ENCODE results near the gene BSPRY.
"Not testable (repeated sequence)": the region's sequence is repeated elsewhere in the genome, so short reads cannot be mapped to it uniquely, and the experiment has no call there.

BSPRY gene

DNA sequence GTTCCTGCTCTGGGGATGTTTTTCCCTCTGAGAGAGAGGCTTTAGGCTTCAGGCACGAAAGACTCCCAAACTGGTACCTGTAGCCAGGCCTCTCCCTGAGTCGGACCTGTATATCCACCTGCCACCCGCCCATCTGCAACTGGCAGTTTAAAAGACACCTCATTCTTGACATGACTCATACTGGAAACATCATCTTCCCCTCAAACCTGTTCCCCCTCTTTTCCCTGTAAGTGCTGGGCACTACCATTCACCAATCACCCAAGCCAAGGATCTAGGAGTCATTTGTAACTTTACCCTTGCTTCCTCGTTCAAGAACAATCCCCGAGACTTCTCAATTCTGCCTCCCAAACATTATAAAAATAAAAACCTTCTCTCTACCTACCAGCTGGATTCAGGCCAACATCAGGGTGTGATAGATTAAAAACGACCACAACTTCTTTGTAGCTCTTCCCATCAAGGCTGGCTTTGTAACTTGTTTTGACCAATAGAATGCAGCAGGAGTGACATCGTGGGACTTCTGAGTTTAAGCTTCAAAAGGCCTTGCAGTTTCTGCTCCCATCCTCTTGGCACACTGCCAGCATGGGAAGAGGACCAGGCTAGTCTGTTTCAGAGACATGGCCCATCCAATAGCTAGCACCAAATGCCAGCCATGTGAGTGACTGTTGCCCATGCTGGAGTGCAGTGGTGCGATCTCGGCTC lies 7.5 kb upstream of the BSPRY start:
- DNase-seq (ENCODE audit: low read depth in 2 of 2): no peak

DNA sequence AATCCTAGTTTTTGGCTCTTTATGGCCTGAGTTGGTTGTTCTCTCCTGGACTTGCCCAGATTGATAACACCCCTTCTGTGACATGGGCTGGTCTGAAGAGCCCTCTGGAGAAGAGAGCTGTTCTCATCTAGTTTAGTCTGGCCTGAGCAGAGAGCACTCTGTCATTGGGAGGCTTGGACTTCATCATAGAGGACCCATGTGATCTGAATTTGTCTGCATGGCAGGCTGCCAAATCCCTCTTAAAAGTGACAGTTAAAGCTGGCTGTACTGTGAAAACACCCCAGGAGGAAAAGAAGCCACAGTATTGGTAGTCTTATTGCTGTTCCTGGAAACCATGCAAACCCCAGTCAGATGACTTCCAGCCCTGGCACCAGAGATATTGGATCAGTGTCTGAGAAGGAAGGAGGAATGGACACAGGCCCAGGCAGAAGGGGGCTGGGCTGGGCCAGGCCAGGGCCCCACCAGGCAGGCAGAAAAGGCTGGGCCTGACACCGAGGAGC lies 5.6 kb upstream of the BSPRY start:
- DNase-seq (ENCODE audit: low read depth in 2 of 2): no peak

DNA sequence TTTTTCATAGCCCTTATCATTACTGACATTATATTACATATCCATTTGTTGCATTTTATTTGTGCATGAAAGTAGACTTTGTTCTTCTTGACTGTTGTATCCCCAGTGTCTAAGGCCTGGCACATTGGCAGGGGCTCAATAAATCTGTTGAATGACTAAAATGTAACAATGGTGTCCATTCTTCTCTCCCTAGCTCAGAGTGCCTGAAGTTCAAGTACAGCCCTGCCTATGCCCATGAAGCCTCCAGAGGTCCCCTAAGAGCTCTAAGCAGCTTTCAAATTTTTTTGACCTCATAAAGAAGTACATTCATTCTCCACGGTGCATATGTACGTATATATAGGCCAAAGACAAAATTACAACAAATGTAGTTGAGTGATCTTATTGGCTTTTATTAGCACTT lies 4.2 kb upstream of the BSPRY start:
- no peak for DNase-seq (ENCODE audit: low read depth in 2 of 2)

DNA sequence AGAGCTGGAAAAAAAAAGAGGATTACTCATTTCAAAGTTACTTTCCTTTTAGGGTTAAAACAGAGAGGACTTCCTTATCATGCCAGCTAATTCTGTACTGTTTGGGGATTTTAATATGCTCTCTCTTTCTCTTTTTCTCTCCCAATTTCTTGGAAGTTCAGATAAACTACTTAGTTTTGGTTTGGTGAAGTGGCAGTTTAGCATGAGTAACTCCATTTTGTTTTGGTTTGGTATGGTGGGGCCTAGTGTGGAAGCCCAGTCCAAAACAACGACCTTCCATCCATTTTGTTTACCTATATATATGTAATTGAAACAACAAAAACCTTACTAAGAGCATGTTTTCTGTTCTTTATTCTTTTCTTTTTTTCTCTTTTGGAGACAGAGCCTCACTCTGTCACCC lies 3.7 kb upstream of the BSPRY start:
- no peak for DNase-seq (ENCODE audit: low read depth in 2 of 2)

DNA sequence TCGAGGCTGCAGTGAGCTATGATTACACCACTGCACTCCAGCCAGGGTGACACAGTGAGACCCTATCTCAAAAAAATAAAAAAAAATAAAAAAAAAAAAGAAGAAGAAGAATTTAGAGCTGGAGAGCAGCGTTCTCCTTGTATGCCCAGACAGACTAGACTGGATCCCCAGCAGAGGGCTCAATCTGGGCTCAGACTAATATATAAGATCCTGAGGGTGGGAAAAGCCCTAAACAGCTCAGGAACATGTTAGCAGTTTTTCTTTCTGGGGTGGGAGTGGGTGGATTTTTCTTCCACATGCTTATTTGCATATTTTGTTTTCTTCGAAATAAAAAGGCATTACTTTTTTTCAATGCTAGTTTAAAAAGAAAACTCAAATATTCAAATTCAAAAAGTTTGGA lies 904 bp upstream of the BSPRY start:
- no peak for DNase-seq (ENCODE audit: low read depth in 2 of 2)

DNA sequence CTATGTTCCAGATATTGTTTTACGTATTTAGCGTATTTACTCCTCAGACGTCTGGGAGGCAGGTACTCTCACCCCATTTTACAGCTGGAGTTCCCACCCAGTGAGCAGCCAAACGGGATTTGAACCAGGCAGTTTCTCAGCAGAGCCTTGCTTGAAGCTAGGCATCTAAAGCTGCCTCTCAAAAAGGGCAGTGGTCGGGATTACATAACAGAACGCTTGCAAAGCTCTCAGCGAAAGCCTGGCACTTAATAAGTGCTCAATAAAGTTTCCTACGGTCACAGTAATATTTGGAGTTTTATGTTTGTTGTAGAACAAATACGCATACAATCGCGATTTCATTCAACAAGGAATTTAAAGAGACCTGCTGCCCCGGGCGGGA lies 286 bp upstream of the BSPRY start:
- no peak for DNase-seq (ENCODE audit: low read depth in 2 of 2)

DNA sequence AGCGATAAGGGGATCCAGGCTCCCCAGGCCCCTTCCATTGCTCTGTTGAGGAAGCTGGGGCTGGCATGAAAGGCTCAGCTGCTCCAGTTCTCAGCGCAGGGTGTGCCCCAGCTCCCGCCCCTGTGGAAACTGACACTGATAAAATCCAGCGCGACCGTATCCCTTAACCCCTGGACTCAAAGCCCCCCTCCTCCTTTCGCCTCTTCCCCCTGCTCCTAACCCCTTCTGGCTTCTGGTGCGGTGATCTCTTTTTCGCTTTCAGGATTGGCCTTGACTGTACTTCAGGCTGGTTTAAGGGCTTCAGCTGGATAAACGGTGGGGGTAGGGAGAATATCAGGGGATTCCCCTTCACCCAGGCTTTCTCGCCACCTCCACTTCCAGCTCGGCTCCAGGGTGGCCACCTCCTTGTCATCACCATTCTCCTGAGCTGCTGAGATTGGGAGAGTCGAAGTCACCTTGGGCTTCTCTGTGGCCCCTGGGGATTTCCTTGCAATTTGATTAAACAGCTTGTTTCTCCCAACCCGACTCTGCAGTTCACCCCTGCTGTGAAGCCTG lies 843 bp downstream of the BSPRY start:
- no peak for DNase-seq (ENCODE audit: low read depth in 2 of 2)

DNA sequence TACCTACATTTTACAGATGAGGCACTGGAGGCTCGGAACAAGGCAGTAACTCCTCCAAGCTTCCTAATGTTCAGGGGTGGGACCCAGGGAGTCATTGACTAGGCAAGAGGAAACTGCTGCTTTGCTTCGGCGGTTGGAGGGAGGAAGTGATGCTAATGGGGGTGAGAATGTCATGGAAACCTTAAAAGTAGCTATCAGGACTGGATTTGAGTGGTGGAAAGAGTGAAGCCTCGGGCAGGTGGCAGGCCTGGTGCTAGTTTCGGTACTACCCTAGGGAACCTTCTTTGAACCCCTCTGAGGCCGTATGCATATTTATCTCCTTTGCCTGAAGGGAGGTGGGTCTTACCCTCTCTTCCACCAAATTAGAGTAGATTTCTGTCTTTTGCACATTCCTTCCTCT lies 1.6 kb downstream of the BSPRY start:
- DNase-seq (ENCODE audit: low read depth in 2 of 2): peak in 1 of 2 donors; percentile 12

DNA sequence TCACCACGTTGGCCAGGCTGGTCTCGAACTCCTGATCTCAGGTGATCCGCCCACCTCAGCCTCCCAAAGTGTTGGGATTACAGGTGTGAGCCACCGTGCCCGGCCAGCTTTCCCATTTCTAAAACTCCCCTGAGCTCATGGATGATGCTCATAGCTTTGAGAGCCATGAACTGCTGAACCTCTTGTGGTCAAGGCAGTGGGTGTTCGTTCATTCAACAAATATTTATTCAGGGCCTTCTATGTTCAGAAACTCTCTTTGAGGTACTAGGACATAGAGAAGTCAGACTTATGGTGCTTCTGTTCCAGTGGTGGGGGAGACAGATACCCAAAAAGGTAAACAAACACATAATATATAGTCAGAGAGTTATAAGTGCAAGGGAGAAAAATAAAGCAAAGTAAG lies 2.7 kb downstream of the BSPRY start:
- DNase-seq (ENCODE audit: low read depth in 2 of 2): no peak

DNA sequence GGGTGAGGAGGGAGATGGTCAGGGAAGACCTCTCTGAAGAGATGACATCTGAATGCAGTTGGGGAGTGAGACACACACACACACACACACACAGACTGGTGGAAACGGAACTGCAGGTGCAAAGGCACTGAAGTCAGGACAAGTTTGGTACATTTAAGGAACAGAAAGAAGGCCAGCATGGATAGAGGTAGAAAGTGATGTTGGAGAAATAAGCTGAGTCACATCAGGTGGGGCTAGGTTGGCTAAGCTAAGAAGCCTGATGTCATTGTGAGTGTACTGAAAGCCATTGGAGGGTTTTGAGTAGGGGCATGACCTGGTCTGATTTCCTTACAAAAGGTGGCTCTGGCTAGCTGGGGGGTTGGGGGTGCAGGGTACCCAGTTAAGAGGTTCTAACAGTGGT lies 3.1 kb downstream of the BSPRY start:
- DNase-seq (ENCODE audit: low read depth in 2 of 2): no peak

DNA sequence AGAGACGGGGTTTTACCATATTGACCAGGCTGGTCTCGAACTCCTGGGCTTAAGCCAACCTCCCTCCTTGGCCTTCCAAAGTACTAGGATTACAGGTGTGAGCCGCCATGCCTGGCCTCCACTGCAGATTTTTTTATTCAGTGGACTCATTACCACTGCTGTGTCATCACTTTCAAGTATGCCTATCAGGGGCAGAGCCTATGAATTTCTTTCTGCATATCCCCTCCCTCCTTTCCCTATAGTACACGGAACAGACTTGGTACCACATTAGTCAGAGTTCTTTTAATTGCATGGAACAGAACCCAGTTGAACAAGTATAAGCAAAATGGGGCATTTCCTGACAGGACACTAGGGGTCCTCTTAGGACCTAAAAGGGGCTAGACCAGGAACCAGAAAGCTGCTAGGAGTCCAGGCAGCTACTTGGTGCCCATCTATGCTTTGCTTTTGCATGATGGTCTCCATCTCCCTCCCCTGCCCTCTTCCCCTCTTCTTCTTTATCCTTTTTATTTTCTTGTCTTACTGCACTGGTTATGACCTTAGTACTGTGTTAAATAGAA lies 5.8 kb downstream of the BSPRY start:
- DNase-seq (ENCODE audit: low read depth in 2 of 2): no peak

DNA sequence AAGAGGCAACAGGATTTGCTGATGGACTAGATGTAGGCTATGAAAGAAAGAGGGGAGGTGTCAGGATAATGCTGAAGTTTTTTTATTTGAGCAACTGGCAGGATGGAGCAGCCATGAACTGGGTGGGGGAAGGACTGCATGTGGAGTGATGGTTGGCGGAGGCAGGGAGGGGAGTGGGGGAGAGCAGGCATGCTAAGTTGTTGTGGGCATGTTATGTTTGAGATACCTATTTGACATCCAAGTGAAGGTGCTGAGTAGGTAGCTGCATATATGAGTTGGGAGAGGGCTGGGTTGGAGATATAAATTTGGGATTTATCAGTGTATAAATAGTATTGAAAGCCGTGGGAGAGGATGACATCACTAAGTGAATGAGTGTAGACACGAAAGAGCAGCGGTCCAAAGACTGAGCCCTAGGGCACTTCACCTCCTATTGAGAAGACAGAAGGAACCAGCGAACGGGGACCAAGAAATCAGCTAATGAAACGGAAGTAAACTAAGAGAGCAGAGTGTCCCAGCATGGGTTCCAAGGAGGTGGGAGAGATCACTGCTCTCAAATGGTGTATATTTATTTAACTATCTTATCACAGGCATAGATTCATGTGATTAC lies 7.4 kb downstream of the BSPRY start:
- DNase-seq (ENCODE audit: low read depth in 2 of 2): no peak

DNA sequence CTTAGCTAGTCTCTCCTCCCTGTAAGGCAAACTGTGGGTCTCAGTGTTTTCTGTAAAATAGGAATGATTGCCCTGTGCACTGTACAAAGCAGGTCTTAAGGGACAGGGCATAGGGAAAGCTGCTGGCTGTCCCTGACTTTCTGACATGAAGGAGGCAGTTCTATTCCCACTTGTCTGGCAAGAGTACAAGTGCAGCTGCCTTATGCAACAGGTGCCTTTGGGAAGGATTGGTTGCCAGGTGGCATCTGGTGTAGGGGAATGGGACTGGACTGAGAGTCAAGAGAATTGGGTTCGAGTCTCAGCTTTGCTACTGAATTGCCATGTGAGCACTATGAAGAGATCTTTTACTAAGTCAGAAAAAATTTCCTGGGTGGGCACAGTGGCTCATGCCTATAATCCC lies 10.0 kb downstream of the BSPRY start:
- no peak for DNase-seq (ENCODE audit: low read depth in 2 of 2)

DNA sequence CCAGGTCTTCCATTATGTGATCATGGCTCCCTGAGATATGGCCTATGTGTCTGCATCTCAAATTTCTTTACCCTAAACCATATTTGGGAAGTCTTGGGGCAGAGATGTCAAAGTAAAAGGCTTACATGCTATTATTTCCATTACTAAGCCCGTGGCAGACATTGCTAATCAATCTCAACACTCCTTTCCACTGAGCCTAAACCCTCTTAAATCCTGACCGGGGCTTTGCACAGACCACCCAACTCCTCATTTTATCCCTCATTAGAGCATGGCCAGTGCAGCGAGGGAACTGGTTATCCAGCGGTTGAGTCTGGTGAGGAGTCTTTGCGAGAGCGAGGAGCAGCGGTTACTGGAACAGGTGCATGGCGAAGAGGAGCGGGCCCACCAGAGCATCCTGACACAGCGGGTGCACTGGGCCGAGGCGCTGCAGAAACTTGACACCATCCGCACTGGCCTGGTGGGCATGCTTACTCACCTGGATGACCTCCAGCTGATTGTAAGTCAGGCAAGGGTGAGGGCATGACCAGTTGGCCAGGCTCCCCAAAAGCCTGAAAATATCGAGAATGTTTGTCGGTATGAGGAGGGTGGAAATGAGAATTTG lies 11.0 kb downstream of the BSPRY start:
- no peak for DNase-seq (ENCODE audit: low read depth in 2 of 2)

DNA sequence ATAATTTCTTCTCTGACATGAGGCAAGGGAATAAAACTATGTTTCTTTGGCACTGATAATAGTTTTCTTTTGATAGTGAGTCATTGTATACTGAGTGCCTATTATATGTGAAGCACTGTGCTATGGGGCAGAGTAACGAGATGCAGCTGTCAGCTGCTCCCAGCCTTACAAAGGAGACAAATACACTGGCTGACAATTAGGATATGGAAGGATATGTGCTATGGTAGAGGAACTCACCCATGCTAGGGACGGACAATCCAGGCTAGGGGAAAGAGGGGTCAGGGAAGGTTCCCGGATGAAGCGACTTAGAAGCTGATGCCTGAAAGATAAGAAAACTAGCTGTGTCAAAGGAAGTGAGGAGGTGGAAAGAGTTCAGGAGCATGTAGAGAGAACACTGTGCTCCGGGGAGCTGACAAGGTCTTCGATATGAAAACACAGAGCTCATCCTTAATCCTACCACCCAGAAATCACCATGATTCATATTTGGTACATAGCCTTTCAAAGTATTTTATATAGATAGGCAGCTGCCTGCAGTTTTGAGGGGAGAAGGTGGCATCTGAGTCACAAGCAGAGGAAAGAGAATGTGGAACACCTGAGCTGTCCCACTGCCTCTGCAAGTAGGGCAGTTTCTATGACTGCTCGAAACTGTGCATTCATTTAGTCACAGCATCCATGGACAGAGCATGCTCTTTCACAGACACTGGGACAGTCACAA lies 12.1 kb downstream of the BSPRY start:
- peak in 1 of 2 donors; percentile 20 for DNase-seq (ENCODE audit: low read depth in 2 of 2)

DNA sequence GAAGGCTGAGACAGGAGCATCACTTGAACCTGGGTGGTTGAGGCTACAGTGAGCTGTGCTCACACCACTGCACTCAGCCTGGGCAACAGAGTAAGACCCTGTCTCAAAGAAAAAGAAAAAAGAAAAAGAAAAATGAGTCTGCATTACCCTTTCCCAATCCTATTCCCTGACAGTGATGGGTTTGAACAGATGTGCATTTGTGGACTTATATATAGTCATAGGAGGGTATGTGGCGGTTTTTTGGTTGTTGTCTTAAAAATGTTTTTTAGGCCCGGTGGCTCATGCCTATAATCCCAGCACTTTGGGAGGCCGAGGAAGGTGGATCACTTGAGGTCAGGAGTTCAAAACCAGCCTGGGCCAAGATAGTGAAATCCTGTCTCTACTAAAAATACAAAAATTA lies 14.0 kb downstream of the BSPRY start:
- DNase-seq (ENCODE audit: low read depth in 2 of 2): no peak

DNA sequence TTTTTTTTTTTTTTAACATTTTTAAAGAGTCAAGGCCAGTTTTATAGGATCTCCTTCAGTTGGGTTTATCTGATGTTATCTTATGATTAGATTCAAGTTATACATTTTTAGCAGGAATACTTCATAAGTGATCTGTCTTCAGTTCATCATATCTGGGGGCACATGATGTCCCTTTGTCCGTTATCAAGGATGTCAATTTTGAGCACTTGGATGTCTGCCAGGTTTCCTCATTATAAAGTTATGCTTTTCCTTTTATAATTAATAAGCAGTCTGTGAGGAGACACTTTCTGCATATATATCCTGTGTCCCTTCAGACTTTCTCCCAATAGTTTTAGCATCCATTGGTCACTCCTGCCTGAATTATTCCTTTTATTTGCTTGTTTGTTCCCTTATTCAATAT lies 15.6 kb downstream of the BSPRY start:
- DNase-seq (ENCODE audit: low read depth in 2 of 2): no peak

DNA sequence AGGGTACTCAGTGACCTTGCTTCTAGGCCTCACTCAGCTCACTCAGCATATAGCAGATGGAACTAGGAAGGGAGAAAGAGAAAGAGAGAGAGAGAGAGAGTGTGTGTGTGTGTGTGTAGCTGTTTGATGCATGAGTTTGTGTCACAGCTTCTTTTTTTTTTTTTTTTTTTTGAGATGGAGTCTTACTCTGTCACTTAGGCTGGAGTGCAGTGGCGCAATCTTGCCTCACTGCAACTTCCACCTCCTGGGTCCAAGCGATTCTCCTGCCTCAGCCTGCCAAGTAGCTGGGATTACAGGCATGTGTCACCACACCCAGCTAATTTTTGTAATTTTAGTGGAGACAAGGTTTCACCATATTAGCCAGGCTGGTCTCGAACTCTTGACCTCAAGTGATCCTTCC lies 16.3 kb downstream of the BSPRY start:
- not testable (repeated sequence) for DNase-seq (ENCODE audit: low read depth in 2 of 2)

DNA sequence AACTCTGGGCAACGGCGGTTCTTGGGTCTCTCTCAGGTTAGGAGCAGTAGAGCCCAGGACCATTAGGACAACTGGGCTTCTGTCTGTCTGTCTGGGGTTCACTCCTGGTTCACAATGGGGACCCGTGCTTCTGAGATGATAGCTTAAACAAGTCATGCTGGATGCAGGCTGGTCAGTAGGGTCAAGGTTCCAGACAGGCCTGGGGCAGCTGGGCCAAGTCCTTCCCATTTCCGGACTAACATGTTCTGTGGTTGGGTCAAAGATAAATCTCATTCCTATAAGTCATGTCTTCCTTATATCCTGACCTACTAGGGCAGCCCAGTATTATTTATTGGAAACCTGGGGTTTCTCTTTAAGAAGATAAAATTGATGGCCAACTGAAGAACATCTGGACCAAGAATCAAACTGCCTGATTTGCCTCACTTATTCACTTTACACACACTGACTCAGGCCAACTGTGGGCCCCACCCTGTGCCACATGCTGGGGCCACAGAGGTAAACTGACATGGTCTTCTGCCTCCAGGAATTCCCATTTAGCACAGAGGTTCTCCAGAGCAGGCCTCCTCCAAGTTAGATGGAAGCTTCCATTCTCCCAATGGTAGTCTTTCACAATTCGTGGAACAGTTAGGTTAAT lies 19.1 kb downstream of the BSPRY start:
- no peak for DNase-seq (ENCODE audit: low read depth in 2 of 2)

DNA sequence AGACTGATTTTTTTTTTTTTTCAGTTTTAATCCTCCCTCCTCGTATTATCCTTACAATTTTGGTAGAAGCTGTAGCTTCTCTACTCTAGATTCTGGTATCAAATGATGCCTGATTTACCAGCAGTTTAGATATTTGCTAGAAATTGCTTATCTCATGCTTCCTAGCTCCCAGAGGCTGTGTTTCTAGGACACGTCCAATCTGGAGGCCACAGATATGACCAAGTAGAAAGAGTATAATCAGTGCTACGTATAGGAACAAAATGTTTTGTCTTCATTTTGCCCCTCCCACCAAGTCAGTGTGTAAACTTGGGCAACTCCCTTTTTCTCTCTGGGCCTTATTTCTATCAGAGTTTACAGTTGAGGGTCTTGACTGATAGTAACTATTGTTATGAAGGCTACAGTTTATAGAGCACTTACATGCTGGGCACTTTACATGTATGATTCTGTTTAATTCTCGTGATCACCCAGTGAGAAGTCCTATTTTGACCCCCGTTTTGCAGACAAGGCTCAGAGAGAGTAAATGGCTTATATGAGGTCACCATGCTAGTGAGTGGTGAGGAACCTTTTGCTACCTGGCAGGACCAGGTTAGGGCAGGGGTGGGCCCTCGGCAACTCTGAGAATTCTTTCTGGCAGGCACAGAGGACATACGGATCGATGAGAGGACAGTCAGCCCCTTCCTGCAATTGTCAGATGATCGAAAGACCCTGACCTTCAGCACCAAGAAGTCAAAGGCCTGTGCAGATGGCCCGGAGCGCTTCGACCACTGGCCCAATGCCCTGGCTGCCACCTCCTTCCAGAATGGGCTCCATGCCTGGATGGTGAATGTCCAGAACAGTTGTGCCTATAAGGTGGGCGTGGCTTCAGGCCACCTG lies 19.9 kb downstream of the BSPRY start:
- DNase-seq (ENCODE audit: low read depth in 2 of 2): no peak

DNA sequence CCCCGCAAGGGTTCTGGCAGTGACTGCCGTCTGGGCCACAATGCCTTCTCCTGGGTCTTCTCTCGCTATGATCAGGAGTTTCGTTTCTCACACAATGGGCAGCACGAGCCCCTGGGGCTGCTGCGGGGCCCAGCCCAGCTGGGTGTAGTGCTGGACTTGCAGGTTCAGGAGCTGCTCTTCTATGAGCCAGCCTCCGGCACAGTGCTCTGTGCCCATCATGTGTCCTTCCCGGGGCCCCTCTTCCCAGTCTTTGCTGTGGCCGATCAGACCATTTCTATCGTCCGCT lies 20.5 kb downstream of the BSPRY start:
- no peak for DNase-seq (ENCODE audit: low read depth in 2 of 2)
